H9 (cell line): ENCODE measurements around the gene SEC24C. TPM values are rescaled to one million over a fixed set of nuclear protein-coding genes. Genes with fewer than 3 reads are reported as not detected.

Experiments
- DNase-seq: peaks from one replicate; pipeline ENCODE4 v3.0.0-alpha.2; 2017
- H2AFZ ChIP-seq: one replicate; pipeline ENCODE4 v1.6.1; 2013; ENCODE audit warnings: mild to moderate bottlenecking, low read length, control low read depth, moderate library complexity
- H2AK5ac ChIP-seq: 2 replicates; pipeline ENCODE4 v1.6.1; 2013; ENCODE audit warnings: low read length, control low read depth, mixed read lengths; ENCODE audit not compliant: insufficient read length
- H2BK120ac ChIP-seq: one replicate; pipeline ENCODE4 v1.6.1; 2013; ENCODE audit warnings: low read depth, mild to moderate bottlenecking, low read length, control low read depth, inconsistent platforms; ENCODE audit not compliant: poor library complexity, severe bottlenecking
- H2BK12ac ChIP-seq: 2 replicates; pipeline ENCODE4 v1.6.1; 2013; ENCODE audit warnings: low read length, control low read depth, mixed read lengths, low read depth; ENCODE audit not compliant: insufficient read length
- H2BK15ac ChIP-seq: 2 replicates; pipeline ENCODE4 v1.6.1; 2013; ENCODE audit warnings: low read depth, low read length, control low read depth
- H2BK20ac ChIP-seq: one replicate; pipeline ENCODE4 v1.6.1; 2013; ENCODE audit warnings: low read depth, mild to moderate bottlenecking, low read length, control low read depth, inconsistent platforms; ENCODE audit not compliant: poor library complexity, severe bottlenecking
- H2BK5ac ChIP-seq: 2 replicates; pipeline ENCODE4 v1.6.1; 2013; ENCODE audit warnings: low read length, control low read depth, mixed read lengths; ENCODE audit not compliant: insufficient read length
- H3K14ac ChIP-seq: 2 replicates; pipeline ENCODE4 v1.6.1; 2013; ENCODE audit warnings: low read length, control low read depth; ENCODE audit not compliant: insufficient read depth
- H3K18ac ChIP-seq: 2 replicates; pipeline ENCODE4 v1.6.1; 2013; ENCODE audit warnings: low read depth, mild to moderate bottlenecking, mixed read lengths, low read length, control low read depth; ENCODE audit not compliant: insufficient read length
- H3K23ac ChIP-seq: 2 replicates; pipeline ENCODE4 v1.6.1; 2013; ENCODE audit warnings: low read length, control low read depth, mixed read lengths, low read depth; ENCODE audit not compliant: insufficient read length
- H3K23me2 ChIP-seq: 2 replicates; pipeline ENCODE4 v1.6.1; 2013; ENCODE audit warnings: low read depth, mild to moderate bottlenecking, mixed read lengths, low read length, control low read depth; ENCODE audit not compliant: insufficient read length, poor library complexity, severe bottlenecking
- H3K27ac ChIP-seq: 2 replicates; pipeline ENCODE4 v1.5.1; 2013; ENCODE audit warnings: low read length, control low read depth, mixed read lengths, low read depth; ENCODE audit not compliant: insufficient read length
- H3K27me3 ChIP-seq: 2 replicates; pipeline ENCODE4 v1.6.1; 2013; ENCODE audit warnings: low read length, control low read depth, inconsistent platforms; ENCODE audit not compliant: insufficient read depth
- H3K4ac ChIP-seq: 2 replicates; pipeline ENCODE4 v1.6.1; 2013; ENCODE audit warnings: low read depth, mild to moderate bottlenecking, control low read depth, inconsistent platforms, low read length, moderate library complexity
- H3K4me1 ChIP-seq: 2 replicates; pipeline ENCODE4 v1.6.1; 2013; ENCODE audit warnings: low read length, control low read depth, inconsistent platforms; ENCODE audit not compliant: insufficient read depth
- H3K4me2 ChIP-seq: 2 replicates; pipeline ENCODE4 v1.6.1; 2013; ENCODE audit warnings: low read length, control low read depth, mixed read lengths; ENCODE audit not compliant: insufficient read length, insufficient read depth
- H3K56ac ChIP-seq: 2 replicates; pipeline ENCODE4 v1.6.1; 2013; ENCODE audit warnings: low read depth, mild to moderate bottlenecking, mixed read lengths, low read length, control low read depth; ENCODE audit not compliant: insufficient read length
- H3K79me1 ChIP-seq: 2 replicates; pipeline ENCODE4 v1.6.1; 2013; ENCODE audit warnings: low read depth, mild to moderate bottlenecking, moderate library complexity, low read length, control low read depth, inconsistent platforms; ENCODE audit not compliant: insufficient read depth, poor library complexity, severe bottlenecking
- H3K79me2 ChIP-seq: 2 replicates; pipeline ENCODE4 v1.6.1; 2013; ENCODE audit warnings: low read length, control low read depth, inconsistent platforms; ENCODE audit not compliant: insufficient read depth
- H3K9ac ChIP-seq: 2 replicates; pipeline ENCODE4 v1.6.1; 2013; ENCODE audit warnings: low read length, control low read depth, mixed read lengths; ENCODE audit not compliant: insufficient read length; ENCODE audit errors: extremely low read depth
- H3K9me3 ChIP-seq: one replicate; pipeline ENCODE4 v1.6.1; 2013; ENCODE audit warnings: low read depth, low read length, inconsistent platforms; ENCODE audit not compliant: control insufficient read depth
- H3T11ph ChIP-seq: one replicate; pipeline ENCODE4 v1.6.1; 2013; ENCODE audit warnings: mild to moderate bottlenecking, low read length, control low read depth, inconsistent platforms
- H4K20me1 ChIP-seq: one replicate; pipeline ENCODE4 v1.6.1; 2013; ENCODE audit not compliant: control insufficient read depth, insufficient read length, insufficient read depth
- H4K5ac ChIP-seq: 2 replicates; pipeline ENCODE4 v1.6.1; 2013; ENCODE audit warnings: low read depth, mild to moderate bottlenecking, mixed read lengths, low read length, control low read depth; ENCODE audit not compliant: insufficient read length
- H4K8ac ChIP-seq: replicated peaks from 2 replicates; pipeline ENCODE4 v1.6.1; 2013; ENCODE audit warnings: low read length, control low read depth, mixed read lengths, low read depth; ENCODE audit not compliant: insufficient read length
- H4K91ac ChIP-seq: 2 replicates; pipeline ENCODE4 v1.6.1; 2013; ENCODE audit warnings: low read depth, mild to moderate bottlenecking, moderate library complexity, mixed read lengths, low read length, control low read depth; ENCODE audit not compliant: insufficient read length
- H3K27ac Mint-ChIP-seq, 3 experiments: 2 replicates in 2 of 3; 3 replicates in 1 of 3; pipeline ENCODE4 v1.8.0; 2020 to 2021; ENCODE audit warnings: mixed read lengths in 3 of 3, mild to moderate bottlenecking in 1 of 3, moderate library complexity in 1 of 3
- H3K27me3 Mint-ChIP-seq: 2 replicates; pipeline ENCODE4 v1.8.0; 2021; ENCODE audit warnings: low read depth, mild to moderate bottlenecking, moderate library complexity, mixed read lengths
- H3K36me3 Mint-ChIP-seq, 3 experiments: 2 replicates in 2 of 3; 3 replicates in 1 of 3; pipeline ENCODE4 v1.8.0; 2020 to 2021; ENCODE audit warnings: low read depth in 3 of 3, mixed read lengths in 3 of 3; ENCODE audit not compliant: insufficient read depth in 1 of 3
- H3K4me1 Mint-ChIP-seq, 2 experiments: 2 replicates each; pipeline ENCODE4 v1.8.0; 2020; ENCODE audit warnings: mixed read lengths in 2 of 2
- H3K4me3 Mint-ChIP-seq, 2 experiments: 2 replicates in 1 of 2; 3 replicates in 1 of 2; pipeline ENCODE4 v1.8.0; 2020 to 2021; ENCODE audit warnings: mild to moderate bottlenecking in 2 of 2, mixed read lengths in 2 of 2, moderate library complexity in 1 of 2
- H3K9me3 Mint-ChIP-seq, 2 experiments: 2 replicates in 1 of 2; 3 replicates in 1 of 2; pipeline ENCODE4 v1.8.0; 2020; ENCODE audit warnings: mild to moderate bottlenecking in 2 of 2, mixed read lengths in 2 of 2, moderate library complexity in 1 of 2
- total RNA-seq: library from RNA; stranded (reverse); gene quantifications from 2 replicates; pipeline ENCODE4 v1.2.1, GENCODE V29; 2021
- TF ChIP-seq, protein P1 (sequence below): fragments of 200-600 bp; sonication (generic); conservative IDR thresholded peaks from 3 replicates; pipeline ENCODE4 v1.8.0; 2021; ENCODE audit warnings: antibody characterized with exemption, mild to moderate bottlenecking

The SEC24C gene
- total RNA-seq, 1 experiment from 2014 or later, result 62.4 TPM

- no peak overlapping the region for H3K27ac ChIP-seq
- H3T11ph ChIP-seq, result no peak overlapping the region
- H3K27ac Mint-ChIP-seq, result peak overlapping the region in 1 of 3 experiments; percentile 59; a peak in 1 of 7 replicates
- H3K4me2 ChIP-seq, result no peak overlapping the region
- no peak overlapping the region for H2AFZ ChIP-seq
- H4K5ac ChIP-seq, result no peak overlapping the region
- H2BK120ac ChIP-seq, result no peak overlapping the region
- no peak for DNase-seq
- H3K56ac ChIP-seq, result no peak overlapping the region
- no peaks in the 10 kb centered on the region for H3K27me3 ChIP-seq
- H2BK12ac ChIP-seq, result no peak overlapping the region
- H3K18ac ChIP-seq, result no peak overlapping the region
- H2AK5ac ChIP-seq, result no peak overlapping the region
- H3K4me1 Mint-ChIP-seq, result no peaks in the 10 kb centered on the region
- H3K9me3 ChIP-seq, result no peaks in the 10 kb centered on the region
- no peak overlapping the region for H3K14ac ChIP-seq
- no peaks in the 10 kb centered on the region for H3K27me3 Mint-ChIP-seq
- H3K79me2 ChIP-seq, result no peaks in the 10 kb centered on the region
- H3K23ac ChIP-seq, result no peak overlapping the region
- no peak overlapping the region for H4K91ac ChIP-seq
- no peak overlapping the region for H4K8ac ChIP-seq
- TF ChIP-seq, protein P1, sequence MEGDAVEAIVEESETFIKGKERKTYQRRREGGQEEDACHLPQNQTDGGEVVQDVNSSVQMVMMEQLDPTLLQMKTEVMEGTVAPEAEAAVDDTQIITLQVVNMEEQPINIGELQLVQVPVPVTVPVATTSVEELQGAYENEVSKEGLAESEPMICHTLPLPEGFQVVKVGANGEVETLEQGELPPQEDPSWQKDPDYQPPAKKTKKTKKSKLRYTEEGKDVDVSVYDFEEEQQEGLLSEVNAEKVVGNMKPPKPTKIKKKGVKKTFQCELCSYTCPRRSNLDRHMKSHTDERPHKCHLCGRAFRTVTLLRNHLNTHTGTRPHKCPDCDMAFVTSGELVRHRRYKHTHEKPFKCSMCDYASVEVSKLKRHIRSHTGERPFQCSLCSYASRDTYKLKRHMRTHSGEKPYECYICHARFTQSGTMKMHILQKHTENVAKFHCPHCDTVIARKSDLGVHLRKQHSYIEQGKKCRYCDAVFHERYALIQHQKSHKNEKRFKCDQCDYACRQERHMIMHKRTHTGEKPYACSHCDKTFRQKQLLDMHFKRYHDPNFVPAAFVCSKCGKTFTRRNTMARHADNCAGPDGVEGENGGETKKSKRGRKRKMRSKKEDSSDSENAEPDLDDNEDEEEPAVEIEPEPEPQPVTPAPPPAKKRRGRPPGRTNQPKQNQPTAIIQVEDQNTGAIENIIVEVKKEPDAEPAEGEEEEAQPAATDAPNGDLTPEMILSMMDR, result no peak
- no peaks in the 10 kb centered on the region for H4K20me1 ChIP-seq
- H3K9me3 Mint-ChIP-seq, result no peaks in the 10 kb centered on the region
- H2BK20ac ChIP-seq, result no peak overlapping the region
- H3K79me1 ChIP-seq, result no peaks in the 10 kb centered on the region
- peaks cover 16 to 66% (median 61%) of the 10 kb centered on the region in 3 experiments; a peak in 6 of 7 replicates for H3K36me3 Mint-ChIP-seq
- no peak overlapping the region for H2BK15ac ChIP-seq
- H3K4me3 Mint-ChIP-seq, result no peak overlapping the region
- H3K23me2 ChIP-seq, result no peaks in the 10 kb centered on the region
- H2BK5ac ChIP-seq, result no peak overlapping the region
- no peak overlapping the region for H3K9ac ChIP-seq
- no peak overlapping the region for H3K4ac ChIP-seq
- no peaks in the 10 kb centered on the region for H3K4me1 ChIP-seq
Measured at GRCh38 chr10:73803680-73804286, 59.6 kb downstream of the SEC24C start.
